ENCODE measurements around the gene CAMKMT.

Gene CAMKMT

GRCh38 chr2:44348400-44348799, 13.3 kb upstream of the CAMKMT start:
- no peak for TF ChIP-seq ZBTB7A (IDR thresholded peaks at IDR 0.05; ENCODE audit: low read depth)
- TF ChIP-seq CREB1 (IDR thresholded peaks at IDR 0.05; ENCODE audit: low read depth) = no peak
- no peak for TF ChIP-seq RAD21 (IDR thresholded peaks at IDR 0.05; ENCODE audit: low read depth)
- TF ChIP-seq TAF1 (IDR thresholded peaks at IDR 0.05; ENCODE audit: low read depth) = no peak
- TF ChIP-seq USF1 (IDR thresholded peaks at IDR 0.05) = no peak
- TF ChIP-seq NFIC (IDR thresholded peaks at IDR 0.05) = no peak
- no peak for TF ChIP-seq EGR1 (IDR thresholded peaks at IDR 0.05)
- TF ChIP-seq REST (IDR thresholded peaks at IDR 0.05; ENCODE audit: low read depth) = no peak
- no peak for TF ChIP-seq TEAD4 (IDR thresholded peaks at IDR 0.05)
- no peak for TF ChIP-seq EP300 (IDR thresholded peaks at IDR 0.05; ENCODE audit: borderline replicate concordance)

GRCh38 chr2:44349506-44349905, 12.2 kb upstream of the CAMKMT start:
- no peak for TF ChIP-seq USF1 (IDR thresholded peaks at IDR 0.05)
- no peak for TF ChIP-seq RAD21 (IDR thresholded peaks at IDR 0.05; ENCODE audit: low read depth)
- no peak for TF ChIP-seq FOXM1 (IDR thresholded peaks at IDR 0.05; ENCODE audit: borderline replicate concordance, low read depth)
- TF ChIP-seq YY1 (IDR thresholded peaks at IDR 0.05; ENCODE audit: low read depth) = no peak
- TF ChIP-seq TAF1 (IDR thresholded peaks at IDR 0.05; ENCODE audit: low read depth) = no peak
- no peak for TF ChIP-seq NFIC (IDR thresholded peaks at IDR 0.05)
- TF ChIP-seq EGR1 (IDR thresholded peaks at IDR 0.05) = no peak
- no peak for TF ChIP-seq MAX (IDR thresholded peaks at IDR 0.05)
- TF ChIP-seq CREB1 (IDR thresholded peaks at IDR 0.05; ENCODE audit: low read depth) = no peak
- no peak for TF ChIP-seq TCF12 (IDR thresholded peaks at IDR 0.05; ENCODE audit: low read depth)
- no peak for TF ChIP-seq EP300 (IDR thresholded peaks at IDR 0.05; ENCODE audit: borderline replicate concordance)
- TF ChIP-seq ZBTB7A (IDR thresholded peaks at IDR 0.05; ENCODE audit: low read depth) = no peak
- TF ChIP-seq REST (IDR thresholded peaks at IDR 0.05; ENCODE audit: low read depth) = no peak
- TF ChIP-seq CEBPB (IDR thresholded peaks at IDR 0.05) = no peak

GRCh38 chr2:44351088-44351487, 10.7 kb upstream of the CAMKMT start:
- TF ChIP-seq REST (IDR thresholded peaks at IDR 0.05; ENCODE audit: low read depth) = no peak

GRCh38 chr2:44351676-44352075, 10.1 kb upstream of the CAMKMT start:
- TF ChIP-seq CREB1 (IDR thresholded peaks at IDR 0.05; ENCODE audit: low read depth) = no peak
- TF ChIP-seq YY1 (IDR thresholded peaks at IDR 0.05; ENCODE audit: low read depth) = no peak
- TF ChIP-seq TCF12 (IDR thresholded peaks at IDR 0.05; ENCODE audit: low read depth) = no peak
- no peak for TF ChIP-seq NFIC (IDR thresholded peaks at IDR 0.05)
- no peak for TF ChIP-seq REST (IDR thresholded peaks at IDR 0.05; ENCODE audit: low read depth)
- TF ChIP-seq RAD21 (IDR thresholded peaks at IDR 0.05; ENCODE audit: low read depth) = no peak
- TF ChIP-seq USF1 (IDR thresholded peaks at IDR 0.05) = no peak
- TF ChIP-seq FOXM1 (IDR thresholded peaks at IDR 0.05; ENCODE audit: borderline replicate concordance, low read depth) = no peak
- no peak for TF ChIP-seq TEAD4 (IDR thresholded peaks at IDR 0.05)
- no peak for TF ChIP-seq EGR1 (IDR thresholded peaks at IDR 0.05)
